HG02840 (cell line): Measurements from ENCODE around the gene KPTN.

Experiments
- ATAC-seq: cut with Tn5 transposase; IDR thresholded peaks from one replicate; pipeline ENCODE4 v1.9.1; 2021; ENCODE audit warnings: mild to moderate bottlenecking, moderate library complexity, moderate number of reproducible peaks; ENCODE audit not compliant: unreplicated experiment, low FRiP score

KPTN gene

DNA sequence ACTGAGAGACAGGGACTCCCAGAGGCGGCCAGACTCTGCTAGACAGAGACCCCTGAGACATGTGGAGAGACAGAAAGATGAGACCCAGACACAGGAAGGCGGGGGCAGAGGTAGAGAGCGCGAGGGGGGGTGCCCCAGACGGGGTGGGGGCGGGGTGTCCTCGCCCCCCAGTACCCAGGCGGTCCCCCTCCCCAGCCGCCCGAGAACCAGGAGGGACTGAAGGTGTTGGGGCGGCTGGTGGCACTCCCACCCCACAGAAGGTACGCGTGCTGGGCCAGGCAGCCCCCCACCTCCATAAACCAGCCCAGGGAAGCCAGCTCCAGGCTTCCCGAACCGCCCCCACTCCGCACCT lies 12.7 kb downstream of the KPTN start:
- no peak for ATAC-seq

DNA sequence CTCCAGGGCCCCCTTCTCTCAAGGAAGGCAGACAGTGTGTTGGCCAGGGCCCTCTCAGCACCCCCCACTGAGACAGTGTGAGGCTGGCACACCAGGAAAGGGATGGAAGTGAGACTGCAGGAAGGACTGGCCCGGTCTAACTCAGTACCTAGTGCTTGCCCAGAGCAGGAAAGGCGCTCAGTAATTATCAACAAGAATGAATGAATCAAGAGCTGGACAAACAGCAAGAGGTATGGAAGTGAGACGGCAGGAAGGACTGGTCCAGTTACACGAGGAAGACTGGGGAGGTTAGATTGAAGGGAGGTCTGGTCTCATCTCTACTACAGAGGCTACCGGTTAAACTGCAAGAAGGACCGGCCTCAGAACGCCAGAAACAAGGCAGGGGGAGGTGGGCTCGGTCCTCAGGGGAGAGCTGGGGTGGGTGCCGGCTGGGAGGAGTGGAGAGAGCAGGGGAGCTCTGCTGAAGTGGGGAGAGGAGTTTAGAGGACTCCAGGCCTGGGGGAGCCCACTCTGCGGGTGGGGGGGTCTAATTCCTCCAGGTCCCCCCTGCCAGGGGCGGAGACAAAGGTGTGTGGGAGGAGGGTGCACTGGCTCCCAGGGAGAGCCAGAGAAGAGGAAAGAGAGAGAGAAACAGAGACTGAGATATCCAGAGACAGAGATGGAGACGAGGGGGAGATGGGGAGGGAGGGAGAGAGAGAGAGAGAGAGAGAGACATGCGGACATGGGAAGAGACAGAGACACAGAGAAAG lies 13.4 kb downstream of the KPTN start:
- no peak for ATAC-seq

DNA sequence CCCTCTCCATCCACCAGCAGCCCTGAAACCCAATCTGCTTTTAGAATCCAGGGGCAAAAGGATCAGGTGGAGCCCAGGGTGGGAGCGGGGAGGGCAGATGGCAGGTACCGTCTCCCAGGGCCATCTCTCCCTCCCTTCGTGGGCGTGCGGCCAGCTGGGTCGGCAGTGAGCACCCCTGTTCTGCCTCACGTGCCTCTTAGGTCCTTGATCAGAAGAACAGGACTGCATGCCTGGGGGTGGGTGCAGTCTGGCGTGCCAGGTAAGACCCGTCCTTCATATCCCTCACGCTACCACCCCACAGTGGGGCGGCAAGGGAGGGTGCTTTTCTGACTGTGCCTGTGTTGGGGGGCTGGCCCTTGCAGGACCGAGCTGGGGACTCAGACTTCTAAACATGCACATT lies 14.3 kb downstream of the KPTN start:
- ATAC-seq, result no peak

DNA sequence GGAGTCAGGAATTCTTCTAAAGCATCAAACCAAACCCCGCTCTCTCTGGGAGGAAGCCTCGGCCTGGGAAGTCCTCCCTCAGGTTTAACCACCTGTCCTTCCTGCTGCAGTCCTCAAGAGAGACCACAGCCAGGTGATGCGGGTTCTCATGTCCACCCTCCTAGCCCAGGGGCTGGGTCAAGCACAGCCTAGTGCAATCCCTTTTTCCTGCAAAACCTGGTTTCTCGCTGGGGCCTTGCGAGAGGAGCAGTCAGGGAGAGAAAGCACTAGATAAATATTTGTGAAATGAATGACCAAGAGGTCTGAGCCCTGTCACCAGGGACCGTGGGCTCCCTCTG lies 14.7 kb downstream of the KPTN start:
- ATAC-seq, result no peak

DNA sequence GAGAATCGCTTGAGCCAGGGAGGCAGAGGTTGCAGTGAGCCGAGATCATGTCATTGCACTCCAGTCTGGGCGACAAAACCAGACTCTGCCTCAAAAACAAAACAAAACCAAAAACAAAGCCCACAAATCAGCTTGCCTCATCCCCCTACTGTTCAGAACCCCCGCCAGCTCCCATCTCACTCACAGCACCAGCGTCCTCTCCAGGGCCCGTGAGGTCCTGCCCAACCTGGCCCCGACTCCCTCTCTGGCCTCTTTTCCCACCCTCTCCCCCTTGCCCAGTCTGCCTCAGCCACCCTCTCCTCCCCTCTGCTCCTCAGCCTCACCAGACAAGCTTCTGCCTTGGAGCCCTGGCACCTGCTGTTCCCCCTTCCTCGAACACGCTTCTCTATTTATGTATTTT lies 16.1 kb downstream of the KPTN start:
- no peak for ATAC-seq

DNA sequence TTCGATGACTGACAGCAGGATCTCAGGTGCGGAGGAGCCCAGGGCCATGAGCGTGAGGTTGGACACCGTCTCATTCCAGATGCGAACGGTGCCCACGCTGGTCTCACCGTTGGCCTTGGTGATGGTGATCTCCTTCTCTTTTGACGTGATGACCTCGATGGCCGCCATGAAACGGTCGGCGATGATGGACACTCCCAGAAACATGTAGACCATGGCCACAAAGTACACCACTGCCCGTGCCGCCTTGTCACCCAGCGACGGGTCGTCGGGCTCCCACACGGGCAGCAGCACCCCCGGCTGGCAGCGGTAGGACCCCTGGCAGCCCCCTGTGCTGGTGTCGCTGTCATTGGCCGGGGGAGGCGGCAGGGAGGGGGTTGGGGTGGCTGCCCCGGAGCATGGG lies 18.1 kb downstream of the KPTN start:
- ATAC-seq, result no peak

DNA sequence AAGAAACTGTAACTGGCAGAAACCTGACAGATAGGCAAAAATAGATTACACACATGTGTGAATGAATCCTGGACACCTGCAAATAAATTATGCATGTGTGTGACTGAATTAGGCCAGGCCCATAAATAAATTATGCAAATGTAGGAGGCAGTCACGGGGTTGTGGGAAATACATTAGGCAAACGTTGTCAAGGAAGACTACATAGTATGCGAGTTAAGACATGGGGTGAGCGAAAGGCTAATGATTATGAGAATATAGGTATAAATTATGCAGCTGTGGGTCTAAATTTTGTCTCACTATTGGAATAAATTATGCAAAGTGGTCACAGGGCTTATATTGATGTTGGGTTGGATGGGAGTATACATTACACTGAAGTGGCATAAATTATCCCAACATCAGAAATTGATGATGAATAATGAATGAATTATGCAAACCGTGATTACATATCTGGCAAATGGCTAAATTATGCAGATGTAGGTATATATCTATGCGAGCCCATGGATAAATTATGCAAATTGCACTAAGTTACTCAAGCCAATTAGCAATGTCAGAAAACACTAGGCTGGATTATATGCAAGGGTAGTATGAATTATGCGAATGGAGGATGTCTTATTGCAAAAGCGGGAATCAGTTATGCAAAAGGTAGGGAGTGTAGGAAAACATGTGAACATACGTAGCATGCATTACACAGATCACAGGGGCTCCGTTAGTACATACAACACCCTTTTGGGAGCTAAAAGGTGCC lies 19.2 kb downstream of the KPTN start:
- no peak for ATAC-seq

DNA sequence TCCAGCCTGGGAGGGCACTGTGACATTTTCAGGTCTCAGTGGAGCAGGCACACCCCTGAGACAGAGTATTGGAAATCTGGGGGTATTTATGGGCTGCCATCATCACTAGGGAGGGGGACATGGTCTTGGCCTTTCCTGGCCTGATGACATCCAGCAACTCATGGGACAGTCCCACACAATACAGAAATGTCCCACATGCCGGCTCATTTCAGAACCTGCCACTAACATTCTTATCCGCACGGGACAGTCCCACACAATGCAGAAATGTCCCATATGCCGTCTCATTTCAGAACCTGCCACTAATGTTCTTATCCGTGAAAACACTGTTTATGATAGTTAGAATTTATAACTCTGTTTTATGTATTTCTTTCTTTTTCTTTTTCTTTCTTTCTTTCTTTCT lies 22.1 kb downstream of the KPTN start:
- no peak for ATAC-seq

DNA sequence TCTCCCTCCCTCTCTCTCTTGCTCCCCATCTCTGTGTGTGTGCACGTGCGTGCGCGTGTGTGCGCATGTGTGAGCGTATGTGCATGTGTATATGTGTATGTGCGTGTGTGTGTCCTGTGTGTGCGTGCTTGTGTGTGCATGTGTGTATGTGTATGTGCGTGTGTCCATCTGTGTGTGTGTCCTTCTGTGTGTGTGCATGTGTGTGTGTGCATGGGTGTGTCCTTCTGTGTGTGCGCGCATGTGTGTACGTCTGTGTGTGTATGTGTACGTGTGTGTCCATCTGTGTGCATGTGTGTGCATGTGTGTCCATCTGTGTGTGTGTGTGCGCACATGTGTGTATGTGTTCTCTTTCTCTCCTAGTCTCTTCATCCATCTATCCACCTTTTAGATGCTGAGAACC lies 24.5 kb downstream of the KPTN start:
- ATAC-seq, result no peak

DNA sequence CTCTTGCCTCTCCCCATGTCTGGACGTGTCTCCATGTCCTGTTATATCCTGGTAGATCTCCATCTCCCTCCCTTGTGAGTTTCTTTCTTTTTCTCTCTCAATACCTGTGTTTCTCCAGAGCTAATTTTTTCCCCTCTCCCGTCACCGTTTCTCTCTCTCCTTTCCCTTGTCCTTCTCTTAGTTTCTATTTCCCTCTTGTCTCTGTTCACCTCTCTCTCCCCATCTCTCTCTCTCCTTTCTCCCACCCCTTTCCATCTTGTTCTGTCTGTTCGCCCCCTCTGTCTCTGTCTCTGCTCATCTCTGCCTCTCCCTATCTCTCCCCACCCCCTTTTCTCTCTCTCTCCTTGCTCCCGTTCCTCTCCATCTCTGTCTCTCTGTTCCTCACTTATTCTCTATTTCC lies 25.3 kb downstream of the KPTN start:
- no peak for ATAC-seq

DNA sequence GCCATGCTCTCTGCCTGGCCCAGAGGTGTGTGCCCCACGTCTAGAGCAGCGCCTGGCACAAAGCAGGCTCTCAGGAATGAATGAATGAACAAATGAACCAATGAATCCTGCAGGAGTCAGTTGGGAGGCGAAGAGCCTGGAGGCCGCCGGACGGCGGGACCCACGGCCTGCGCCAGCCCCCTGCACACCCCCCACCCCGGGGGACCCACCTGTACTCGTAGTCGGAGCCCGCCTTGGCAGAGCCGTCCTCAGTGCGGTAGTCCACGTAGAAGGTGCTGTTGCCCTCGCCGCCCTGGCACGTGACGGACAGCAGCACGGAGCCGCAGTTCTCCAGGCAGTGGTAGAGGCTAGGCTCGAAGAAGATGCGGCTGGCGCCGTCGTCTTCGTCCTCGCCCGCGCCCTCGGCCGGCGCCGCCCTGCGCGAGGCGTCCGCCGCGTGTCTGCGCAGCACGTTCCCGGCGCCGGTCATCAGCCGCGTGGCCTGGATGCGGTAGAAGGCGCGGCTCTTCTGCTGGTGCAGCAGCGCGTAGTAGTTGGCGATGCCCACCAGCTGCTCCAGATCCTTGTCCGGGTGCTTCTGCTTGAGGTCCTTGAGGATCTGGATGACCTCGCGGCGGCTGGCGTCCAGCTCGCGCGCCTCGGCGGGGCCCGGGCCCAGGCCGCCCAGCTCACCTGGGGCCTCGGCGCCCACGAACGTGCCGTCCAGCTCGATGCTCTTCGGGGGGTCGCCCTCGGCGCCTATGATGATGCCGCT lies 27.1 kb downstream of the KPTN start:
- ATAC-seq, result no peak

DNA sequence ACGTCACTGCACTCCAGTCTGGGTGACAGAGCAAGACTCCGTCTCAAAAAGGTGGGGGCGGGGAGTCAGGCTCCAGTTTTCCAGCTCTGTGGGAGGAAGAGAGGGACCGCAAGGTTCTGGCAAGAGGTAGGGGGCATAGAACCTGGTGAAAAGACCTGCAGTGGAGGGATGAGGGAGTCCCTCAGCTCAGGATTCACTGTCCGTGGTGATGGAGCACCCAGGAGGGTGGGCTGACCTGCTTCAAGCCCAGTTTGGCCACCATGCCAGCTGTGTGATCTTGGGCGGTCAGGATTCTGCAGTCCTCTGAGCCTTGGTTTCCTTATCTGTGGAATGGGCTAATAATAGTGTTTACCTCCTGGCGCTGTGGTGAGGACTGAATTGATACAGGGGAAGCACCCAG lies 33.5 kb downstream of the KPTN start:
- no peak for ATAC-seq

DNA sequence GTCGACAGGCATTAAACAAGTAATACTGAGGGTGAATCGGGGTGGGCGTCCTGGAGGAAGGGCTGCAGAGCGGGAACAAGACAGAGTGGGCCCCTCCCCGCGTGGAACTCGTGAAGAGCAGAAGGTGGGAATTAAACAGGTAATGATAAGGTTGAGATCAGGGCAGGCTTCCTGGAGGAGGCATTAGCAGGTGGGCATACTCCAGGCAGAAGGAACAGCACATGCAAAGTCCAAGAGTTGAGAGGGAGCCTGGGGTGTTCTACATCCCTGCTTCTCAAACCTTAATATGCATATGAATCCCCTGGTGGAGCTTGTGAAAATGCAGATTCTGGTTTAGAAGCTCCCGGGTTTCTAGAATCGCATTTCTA lies 35.7 kb downstream of the KPTN start:
- ATAC-seq, result no peak

DNA sequence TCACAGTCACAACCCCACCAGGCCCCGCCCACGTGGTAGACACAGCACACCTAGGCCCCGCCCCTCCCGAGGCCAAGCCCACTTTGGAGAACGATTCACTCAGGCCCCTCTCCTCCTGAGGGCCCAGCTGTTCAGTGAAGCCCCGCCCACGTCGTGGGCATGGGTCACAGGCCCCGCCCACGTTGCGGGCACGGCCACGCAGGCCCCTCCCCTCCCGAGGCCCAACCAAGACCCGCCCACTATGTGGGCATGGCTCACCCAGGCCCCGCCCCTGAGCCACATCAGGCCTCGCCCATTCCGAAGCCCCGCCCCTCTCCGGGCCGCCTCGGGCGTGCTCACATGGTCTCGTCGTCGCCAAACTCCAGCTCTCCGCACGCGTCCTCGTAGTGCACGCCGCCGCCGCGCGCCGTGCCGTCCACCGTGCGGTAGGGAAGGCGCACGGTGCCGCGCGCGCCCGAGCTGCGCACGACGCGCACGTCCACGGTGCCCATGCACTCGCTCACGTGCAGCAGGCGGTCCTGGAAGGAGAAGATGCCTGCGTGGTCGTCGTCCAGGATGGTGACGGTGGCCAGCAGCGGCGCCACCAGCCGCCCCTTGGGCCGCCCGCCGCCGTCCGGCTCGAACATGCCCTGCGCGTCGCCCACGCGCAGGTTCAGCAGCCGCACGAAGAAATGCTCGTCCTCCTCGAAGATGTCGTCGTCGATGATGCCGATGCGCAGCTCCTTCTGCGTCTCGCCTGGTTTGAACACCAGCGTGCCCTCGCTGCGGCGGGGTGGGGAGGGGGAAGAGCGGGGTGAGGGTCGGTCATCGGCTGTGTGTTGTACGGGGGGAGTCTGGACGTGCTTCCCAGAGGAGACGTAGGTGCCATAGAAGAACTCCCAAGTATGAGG lies 36.3 kb downstream of the KPTN start:
- ATAC-seq, result no peak

DNA sequence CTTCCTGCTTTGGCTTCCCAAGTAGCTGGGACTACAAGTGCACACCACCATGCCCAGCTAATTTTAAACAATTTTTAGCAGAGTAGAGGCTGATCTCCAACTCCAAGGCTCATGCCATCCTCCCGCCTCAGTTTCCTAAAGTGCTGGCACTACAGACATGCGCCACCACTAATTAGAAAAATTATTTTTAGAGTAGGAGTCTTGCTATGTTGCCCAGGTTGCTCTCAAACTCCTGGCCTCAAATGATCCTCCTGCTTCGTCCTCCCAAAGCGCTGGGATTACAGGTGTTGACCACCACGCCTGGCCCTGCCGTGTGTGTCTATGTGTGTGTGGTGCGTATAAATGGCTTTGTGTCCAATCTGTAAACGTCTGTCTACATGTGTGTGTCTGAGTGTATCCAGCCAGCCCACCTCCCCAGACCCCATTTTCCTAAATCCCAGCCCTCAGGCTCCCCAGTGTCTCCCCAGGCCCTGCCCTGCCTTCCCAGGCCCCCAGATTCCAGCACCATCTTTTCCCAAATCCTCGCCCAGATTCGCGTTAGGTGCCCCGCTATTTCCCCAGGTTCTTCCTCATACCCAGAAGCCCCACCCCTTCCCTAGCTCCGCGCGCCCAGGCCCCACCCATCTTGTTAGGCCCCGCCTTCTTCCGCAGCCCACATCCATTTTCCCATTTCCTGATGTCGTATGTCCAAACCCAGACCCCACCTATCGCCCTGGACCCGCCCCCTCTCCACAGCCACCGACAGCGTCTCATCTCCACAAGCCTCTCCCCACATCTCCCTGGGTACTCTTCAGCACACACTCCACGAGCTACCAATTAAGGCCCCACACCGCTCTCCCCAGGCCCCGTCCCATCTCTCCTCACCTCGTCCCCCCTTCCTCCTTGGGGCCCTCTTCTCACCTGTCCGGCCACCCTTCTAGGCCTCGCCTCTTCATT lies 37.2 kb downstream of the KPTN start:
- no peak for ATAC-seq

DNA sequence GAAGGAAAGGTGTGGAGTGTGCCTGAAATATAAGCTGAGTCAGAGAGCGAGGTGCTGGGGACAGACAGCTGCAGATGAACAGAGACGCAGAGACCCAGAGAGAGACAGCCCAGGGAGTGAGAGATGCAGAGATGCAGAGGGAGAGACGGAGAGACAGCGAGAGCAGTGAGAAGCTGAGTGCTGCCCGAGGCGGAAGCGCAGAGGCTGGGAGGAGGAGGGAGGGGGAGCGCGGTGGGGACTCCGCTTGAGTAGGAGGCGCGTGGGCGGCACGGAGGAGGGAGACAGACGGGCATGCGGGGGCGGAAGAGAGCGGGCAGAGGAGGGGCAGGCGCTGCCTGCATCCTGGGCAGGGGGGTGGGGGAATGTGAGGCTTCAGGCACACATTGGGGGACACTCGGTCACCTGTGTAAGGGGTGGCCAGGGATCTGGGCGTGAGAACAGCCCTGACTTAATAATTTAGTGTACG lies 38.0 kb downstream of the KPTN start:
- no peak for ATAC-seq

DNA sequence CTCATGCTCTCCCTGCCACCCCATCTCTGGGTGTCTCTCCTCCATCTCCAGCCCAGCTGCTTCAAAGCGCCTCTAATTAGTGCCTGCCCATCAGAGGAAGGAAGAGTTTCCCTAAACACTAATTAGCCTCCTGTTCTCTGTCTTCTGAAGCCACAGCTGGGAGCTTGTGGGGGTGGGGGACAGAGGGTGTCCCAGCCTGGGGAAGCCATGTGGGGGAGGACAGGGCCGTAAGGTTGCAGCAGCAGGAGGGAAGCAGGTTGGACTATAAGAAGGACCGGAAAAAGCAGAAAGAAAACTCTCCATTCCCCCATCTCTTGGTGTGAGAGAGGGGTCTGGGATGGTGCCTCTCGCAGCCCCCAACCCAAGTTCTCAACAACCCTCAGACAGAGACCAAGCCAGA lies 38.5 kb downstream of the KPTN start:
- no peak for ATAC-seq

DNA sequence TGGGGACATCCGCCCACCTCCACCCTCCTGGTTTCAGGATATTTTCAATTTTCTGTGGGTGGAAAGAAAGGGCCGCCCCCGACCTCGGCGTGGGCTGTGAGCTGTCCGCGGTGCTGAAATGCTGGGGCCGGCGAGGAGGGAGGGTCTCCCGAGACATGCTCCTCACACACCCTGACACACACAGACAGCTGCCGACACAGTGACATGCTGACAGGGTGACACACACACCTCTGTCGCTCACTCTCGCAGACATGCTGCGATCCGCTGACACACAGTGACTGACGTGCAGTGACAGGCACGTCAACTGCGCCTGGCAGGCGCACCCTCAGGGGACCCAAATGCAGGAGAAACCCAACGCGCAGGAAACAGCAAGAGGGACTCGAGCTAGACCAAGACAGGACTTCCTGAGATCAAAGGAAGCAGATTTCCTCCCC lies 39.6 kb downstream of the KPTN start:
- ATAC-seq, result no peak

DNA sequence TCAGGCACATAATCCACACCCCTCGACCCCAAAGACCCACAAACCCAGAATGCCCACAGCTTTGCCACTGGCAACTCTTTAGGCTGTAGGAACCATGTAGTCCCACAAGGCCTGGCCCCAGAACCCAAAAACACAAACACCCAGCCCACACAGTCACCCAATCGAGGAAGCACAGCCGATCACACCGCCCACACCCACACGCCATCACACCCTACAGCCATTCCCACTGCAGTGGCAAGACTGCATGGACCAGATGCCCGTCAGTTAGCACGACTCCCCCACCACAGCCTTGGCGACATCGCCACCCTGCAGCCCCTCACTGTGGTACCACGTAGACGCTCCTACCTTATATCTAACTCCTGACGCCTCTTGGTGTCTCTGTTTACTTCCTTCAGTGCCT lies 40.7 kb downstream of the KPTN start:
- no peak for ATAC-seq

DNA sequence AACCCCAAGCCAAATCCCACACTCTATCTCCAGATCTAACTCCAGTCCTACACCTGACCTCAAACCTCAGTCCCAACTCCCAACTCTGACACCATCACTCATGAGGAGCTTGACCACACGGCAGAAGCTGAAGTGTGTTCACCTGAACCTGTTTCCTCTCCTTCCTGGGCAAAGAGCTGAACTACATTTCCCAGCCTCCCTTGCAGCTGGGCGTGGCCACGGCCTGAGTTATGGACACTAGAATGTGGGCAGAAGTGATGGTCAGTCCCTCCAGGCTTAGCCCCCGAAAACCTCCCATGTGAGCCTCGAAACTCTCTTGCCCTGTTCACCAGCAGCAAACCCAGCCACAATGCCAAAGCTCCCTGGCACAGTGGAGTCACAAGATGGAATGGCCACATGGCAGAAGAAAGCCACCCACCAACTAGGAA lies 45.2 kb downstream of the KPTN start:
- ATAC-seq, result no peak
